Progenitor cell of endocrine pancreas (in vitro differentiated cells): ENCODE data around the gene WDR20. TPM values are rescaled to one million over a fixed set of nuclear protein-coding genes. Genes with fewer than 3 reads are reported as not detected.

Experiments
- DNase-seq: peaks from one replicate; pipeline ENCODE4 v3.0.0; 2021; ENCODE audit warnings: low spot score; ENCODE audit not compliant: unreplicated experiment
- H3K27ac Mint-ChIP-seq: 2 replicates; pipeline ENCODE4 v1.8.0; 2021; ENCODE audit warnings: mild to moderate bottlenecking, moderate library complexity, mixed read lengths
- H3K27me3 Mint-ChIP-seq: 2 replicates; pipeline ENCODE4 v1.8.0; 2021; ENCODE audit warnings: mixed read lengths
- H3K36me3 Mint-ChIP-seq: 2 replicates; pipeline ENCODE4 v1.8.0; 2022; ENCODE audit warnings: mixed read lengths; ENCODE audit not compliant: insufficient read depth
- H3K4me1 Mint-ChIP-seq: 2 replicates; pipeline ENCODE4 v1.8.0; 2021; ENCODE audit warnings: low read depth, mixed read lengths
- H3K4me3 Mint-ChIP-seq: 2 replicates; pipeline ENCODE4 v1.8.0; 2021; ENCODE audit warnings: low read depth, mild to moderate bottlenecking, moderate library complexity, mixed read lengths
- H3K9me3 Mint-ChIP-seq: 2 replicates; pipeline ENCODE4 v1.8.0; 2021; ENCODE audit warnings: low read depth, mixed read lengths
- total RNA-seq: library from RNA; stranded (reverse); gene quantifications from 2 replicates; pipeline ENCODE4 v1.2.1, GENCODE V29; 2021
- TF ChIP-seq, protein P1 (sequence below): fragments of 200-600 bp; sonication (generic); IDR thresholded peaks from one replicate; pipeline ENCODE4 v1.5.0; 2021; ENCODE audit warnings: antibody characterized with exemption, mild to moderate bottlenecking; ENCODE audit not compliant: unreplicated experiment

The WDR20 gene
- total RNA-seq, 1 donor from 2014 or later = 34.9 TPM

GRCh38 chr14:102212845-102213244 lies 73.1 kb downstream of the WDR20 start:
- no peak overlapping the region for H3K4me3 Mint-ChIP-seq
- no peak for DNase-seq
- H3K27me3 Mint-ChIP-seq = no peaks in the 10 kb centered on the region
- H3K9me3 Mint-ChIP-seq = no peaks in the 10 kb centered on the region
- H3K4me1 Mint-ChIP-seq = peaks cover 2% of the 10 kb centered on the region
- TF ChIP-seq, protein P1, sequence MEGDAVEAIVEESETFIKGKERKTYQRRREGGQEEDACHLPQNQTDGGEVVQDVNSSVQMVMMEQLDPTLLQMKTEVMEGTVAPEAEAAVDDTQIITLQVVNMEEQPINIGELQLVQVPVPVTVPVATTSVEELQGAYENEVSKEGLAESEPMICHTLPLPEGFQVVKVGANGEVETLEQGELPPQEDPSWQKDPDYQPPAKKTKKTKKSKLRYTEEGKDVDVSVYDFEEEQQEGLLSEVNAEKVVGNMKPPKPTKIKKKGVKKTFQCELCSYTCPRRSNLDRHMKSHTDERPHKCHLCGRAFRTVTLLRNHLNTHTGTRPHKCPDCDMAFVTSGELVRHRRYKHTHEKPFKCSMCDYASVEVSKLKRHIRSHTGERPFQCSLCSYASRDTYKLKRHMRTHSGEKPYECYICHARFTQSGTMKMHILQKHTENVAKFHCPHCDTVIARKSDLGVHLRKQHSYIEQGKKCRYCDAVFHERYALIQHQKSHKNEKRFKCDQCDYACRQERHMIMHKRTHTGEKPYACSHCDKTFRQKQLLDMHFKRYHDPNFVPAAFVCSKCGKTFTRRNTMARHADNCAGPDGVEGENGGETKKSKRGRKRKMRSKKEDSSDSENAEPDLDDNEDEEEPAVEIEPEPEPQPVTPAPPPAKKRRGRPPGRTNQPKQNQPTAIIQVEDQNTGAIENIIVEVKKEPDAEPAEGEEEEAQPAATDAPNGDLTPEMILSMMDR = no peak
- no peak overlapping the region for H3K27ac Mint-ChIP-seq
- peaks cover 5% of the 10 kb centered on the region for H3K36me3 Mint-ChIP-seq

DNA sequence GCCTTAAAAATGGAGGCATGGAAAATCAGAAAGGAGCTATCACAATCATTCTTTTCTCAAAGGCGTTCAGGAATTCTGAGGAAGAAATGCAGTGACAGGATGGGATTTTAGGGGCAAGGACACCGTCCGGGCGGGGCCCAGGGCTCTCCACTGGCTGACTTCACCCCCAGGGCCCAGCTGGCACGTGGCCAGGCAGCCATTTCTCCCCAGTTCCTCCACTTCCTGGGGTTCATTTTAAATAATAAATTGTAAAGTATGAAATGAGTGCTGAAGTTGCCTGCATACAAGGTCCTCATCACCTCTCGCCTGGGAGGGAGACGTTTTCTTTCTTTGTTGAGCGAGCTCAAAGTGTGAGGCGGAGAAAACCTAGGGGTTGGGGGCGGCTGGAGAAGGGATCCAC lies 73.8 kb downstream of the WDR20 start:
- Mint-ChIP-seq H3K27me3 (no peaks in the 10 kb centered on the region), H3K4me3 (no peak overlapping the region), H3K4me1 (peaks cover 2% of the 10 kb centered on the region), H3K27ac (no peak overlapping the region), H3K9me3 (no peaks in the 10 kb centered on the region), H3K36me3 (peaks cover 5% of the 10 kb centered on the region)
- TF ChIP-seq, protein P1 = no peak
- no peak for DNase-seq

DNA sequence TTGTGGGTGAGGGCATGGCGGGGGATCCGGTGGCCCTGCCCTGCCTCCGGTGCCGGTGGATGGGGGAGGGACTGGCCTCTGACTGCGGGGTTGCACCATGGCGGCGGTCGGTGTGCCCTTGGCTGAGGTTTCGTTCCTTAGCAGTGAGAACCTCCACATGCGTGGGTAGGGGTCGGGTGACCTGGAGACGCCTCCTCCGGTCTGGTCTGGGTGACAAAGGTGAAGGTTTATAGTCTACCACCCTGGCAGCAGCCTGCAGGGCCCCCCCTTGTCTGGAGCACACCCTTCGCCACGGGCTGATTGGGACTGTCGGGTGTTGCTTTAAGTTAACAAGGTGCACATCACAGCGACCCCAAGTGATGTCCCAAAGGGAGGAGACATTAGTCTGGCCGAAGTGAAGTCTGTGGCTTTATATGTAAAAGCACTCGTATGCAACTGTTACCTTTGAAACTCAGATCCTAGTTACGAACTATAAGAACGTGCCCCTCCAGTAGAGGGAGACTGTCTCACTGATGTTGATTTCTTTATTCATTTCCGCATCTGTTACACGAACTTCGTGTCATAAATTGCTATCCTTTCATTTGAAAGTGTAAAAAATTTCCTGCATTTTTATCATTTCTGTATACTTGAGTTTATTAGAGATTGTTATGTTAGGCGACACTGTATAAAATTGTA lies 74.4 kb downstream of the WDR20 start:
- no peak overlapping the region for H3K27ac Mint-ChIP-seq
- no peaks in the 10 kb centered on the region for H3K27me3 Mint-ChIP-seq
- H3K4me1 Mint-ChIP-seq = peaks cover 2% of the 10 kb centered on the region
- no peaks in the 10 kb centered on the region for H3K9me3 Mint-ChIP-seq
- H3K4me3 Mint-ChIP-seq = no peak overlapping the region
- TF ChIP-seq, protein P1 = no peak
- no peak for DNase-seq
- H3K36me3 Mint-ChIP-seq = peaks cover 5% of the 10 kb centered on the region

GRCh38 chr14:102215071-102215470 lies 75.4 kb downstream of the WDR20 start:
- TF ChIP-seq, protein P1 = no peak
- no peak for DNase-seq
- Mint-ChIP-seq H3K4me3 (no peak overlapping the region), H3K27me3 (no peaks in the 10 kb centered on the region), H3K27ac (no peak overlapping the region), H3K9me3 (no peaks in the 10 kb centered on the region), H3K4me1 (peaks cover 2% of the 10 kb centered on the region), H3K36me3 (peaks cover 4% of the 10 kb centered on the region)

DNA sequence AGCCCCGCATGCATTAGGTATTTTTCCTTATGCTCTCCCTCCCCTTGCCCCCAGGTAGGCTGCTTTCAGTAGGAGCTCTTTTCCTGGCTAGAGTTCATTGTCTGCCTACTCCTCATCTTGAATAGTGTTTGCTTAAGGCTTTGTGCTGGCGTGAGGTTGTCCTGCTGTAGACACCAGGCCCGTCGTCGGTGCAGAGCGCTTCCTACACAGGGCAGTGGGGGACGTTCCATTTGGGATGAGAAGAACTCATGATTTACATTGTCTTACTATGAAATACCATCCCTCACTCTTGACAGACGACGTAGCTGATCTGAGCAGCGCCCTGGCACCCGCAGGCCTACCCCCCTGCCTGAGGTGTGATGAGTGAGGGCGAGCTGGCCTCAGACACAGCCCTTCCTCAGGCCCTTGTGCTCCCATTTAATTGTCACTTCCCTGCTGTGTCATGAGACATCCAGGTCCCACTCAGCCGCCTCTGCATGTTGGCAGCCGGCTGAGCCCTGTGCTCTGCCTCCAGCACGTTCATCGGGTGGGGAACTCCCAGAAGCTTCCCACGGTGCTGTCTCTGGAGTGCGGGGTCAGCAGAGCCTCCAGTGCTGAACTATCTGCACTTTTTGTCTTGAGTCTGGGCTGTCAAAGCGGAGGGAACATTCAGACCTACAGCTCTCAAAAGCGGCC lies 76.0 kb downstream of the WDR20 start:
- Mint-ChIP-seq H3K27ac (no peak overlapping the region), H3K4me1 (peaks cover 2% of the 10 kb centered on the region), H3K27me3 (no peaks in the 10 kb centered on the region), H3K36me3 (peaks cover 3% of the 10 kb centered on the region), H3K4me3 (no peak overlapping the region), H3K9me3 (no peaks in the 10 kb centered on the region)
- DNase-seq = no peak
- TF ChIP-seq, protein P1 = no peak
